Endometrium (tissue), 2 donors: ENCODE data around the gene SARS2.
A peak's percentile ranks its signal among the peaks of the same experiment; 100 is the strongest.

Source experiments
- FAIRE-seq: peaks from 2 replicates; lab custom pipeline; 2012; peaks lifted over from hg19 to GRCh38; lab: Jason Lieb, UNC
- donor health status: control.
- donor health status: control.

Gene SARS2

GRCh38 chr19:38917921-38918491, 12.6 kb downstream of the SARS2 start:
- no peak for FAIRE-seq

GRCh38 chr19:38917516-38917915, 13.0 kb downstream of the SARS2 start:
- no peak for FAIRE-seq

GRCh38 chr19:38915329-38916321, 14.9 kb downstream of the SARS2 start:
- no peak for FAIRE-seq

GRCh38 chr19:38913958-38914357, 16.6 kb downstream of the SARS2 start:
- FAIRE-seq, result no peak

GRCh38 chr19:38912600-38913514, 17.7 kb downstream of the SARS2 start:
- FAIRE-seq, result no peak

- FAIRE-seq, result no peak
These were observed 19.1 kb downstream of the SARS2 start for GRCh38 chr19:38911388-38912001.

- FAIRE-seq, result no peak
These were observed 20.1 kb downstream of the SARS2 start for GRCh38 chr19:38910488-38910887.

GRCh38 chr19:38908911-38909310, 21.7 kb downstream of the SARS2 start:
- FAIRE-seq, result no peak

GRCh38 chr19:38907670-38908069, 22.9 kb downstream of the SARS2 start:
- no peak for FAIRE-seq

GRCh38 chr19:38907227-38907626, 23.3 kb downstream of the SARS2 start:
- FAIRE-seq, result no peak

GRCh38 chr19:38905620-38906019, 24.9 kb downstream of the SARS2 start:
- FAIRE-seq, result no peak

- no peak for FAIRE-seq
These were observed 25.7 kb downstream of the SARS2 start for GRCh38 chr19:38904581-38905539.

- FAIRE-seq, result no peak
These were observed 28.9 kb downstream of the SARS2 start for GRCh38 chr19:38901683-38902082.

- FAIRE-seq, result no peak
These were observed 29.8 kb downstream of the SARS2 start for GRCh38 chr19:38900743-38901190.

- FAIRE-seq, result no peak
These were observed 30.3 kb downstream of the SARS2 start for GRCh38 chr19:38900202-38900629.

GRCh38 chr19:38899447-38900201, 30.9 kb downstream of the SARS2 start, which contains the start of the genes NFKBIB and SIRT2:
TSS of gene NFKBIB (plus strand) at chr19:38899969. CDS start at chr19:38900033, 64 bp downstream.
TSS of gene SIRT2 (minus strand) at chr19:38899618. CDS start at chr19:38899521, 97 bp downstream.
- peak; percentile 99 for FAIRE-seq

- no peak for FAIRE-seq
These were observed 31.6 kb downstream of the SARS2 start for GRCh38 chr19:38898788-38899446.

- FAIRE-seq, result no peak
These were observed 35.6 kb downstream of the SARS2 start for GRCh38 chr19:38894968-38895367.

- no peak for FAIRE-seq
These were observed 37.2 kb downstream of the SARS2 start for GRCh38 chr19:38893341-38893771.
